GM18498 (cell line): ENCODE results near the gene BICD1.
"Not testable (repeated sequence)": the region's sequence is repeated elsewhere in the genome, so short reads cannot be mapped to it uniquely, and the experiment has no call there.

Experiments
- ATAC-seq: cut with Tn5 transposase; IDR thresholded peaks from one replicate; pipeline ENCODE4 v1.9.1; 2021; ENCODE audit warnings: mild to moderate bottlenecking, moderate library complexity; ENCODE audit not compliant: unreplicated experiment

BICD1 gene

DNA sequence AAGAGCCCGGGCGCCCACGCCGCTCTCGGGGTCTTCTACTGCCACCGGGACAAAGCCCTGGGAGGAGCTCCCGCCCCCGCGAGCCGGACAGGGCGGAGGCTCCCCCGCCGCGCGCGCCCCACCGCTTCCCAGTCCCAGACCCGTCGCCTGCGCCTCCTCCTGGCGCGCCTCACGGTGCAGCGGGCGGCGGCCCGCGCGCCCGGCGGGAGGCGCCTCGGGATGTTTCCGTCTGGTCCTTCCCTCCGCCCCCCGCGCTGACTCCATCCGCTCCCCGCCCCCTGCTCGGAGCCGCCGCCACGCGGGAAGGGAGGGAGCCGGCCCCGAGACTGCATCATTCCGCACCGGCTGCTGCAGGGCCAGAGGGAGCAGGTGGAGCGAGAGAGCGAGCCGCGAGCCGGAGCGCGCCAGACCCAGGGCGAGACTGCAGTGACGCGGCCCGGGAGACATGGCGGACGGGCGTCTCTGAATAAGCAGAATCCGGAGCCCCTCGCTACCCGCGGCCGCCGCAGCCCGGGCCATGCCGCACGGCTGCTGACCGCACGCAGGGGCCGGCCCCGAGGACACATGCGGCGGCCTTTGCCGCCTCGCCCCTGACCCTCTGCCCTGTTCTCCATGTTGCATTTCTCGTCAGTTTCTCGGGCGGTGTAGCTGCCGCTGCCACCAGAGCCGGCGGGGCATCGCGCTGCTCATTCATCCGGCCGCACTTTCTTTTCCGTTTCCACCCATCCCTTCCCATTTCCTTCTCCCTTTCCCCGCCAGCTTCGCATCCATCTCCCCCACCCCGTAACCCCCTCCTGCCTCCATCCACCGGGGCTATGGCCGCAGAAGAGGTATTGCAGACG lies at the start of gene BICD1:
Gene BICD1 (plus strand): TSS at position 331 of the 842 bp plus-strand sequence. CDS start 485 bp downstream, at position 816.
- ATAC-seq = peak; percentile 84

DNA sequence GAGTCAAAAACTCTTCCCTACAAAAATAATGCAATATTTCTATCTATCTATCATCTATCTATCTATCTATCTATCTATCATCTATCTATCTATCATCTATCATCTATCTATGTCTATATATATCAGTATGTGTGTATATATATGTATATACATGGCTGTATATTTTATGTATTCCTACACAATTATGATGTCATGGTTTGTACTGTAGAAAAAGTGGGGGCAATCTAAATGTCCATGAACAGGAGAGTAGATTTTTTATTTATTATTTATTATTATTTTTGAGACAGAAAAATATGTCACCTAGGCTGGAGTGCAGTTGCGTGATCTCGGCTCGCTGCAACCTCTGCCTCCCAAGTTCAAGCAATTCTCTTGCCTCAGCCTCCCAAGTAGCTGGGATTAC lies 45.6 kb upstream of the BICD1 start:
- no peak for ATAC-seq

DNA sequence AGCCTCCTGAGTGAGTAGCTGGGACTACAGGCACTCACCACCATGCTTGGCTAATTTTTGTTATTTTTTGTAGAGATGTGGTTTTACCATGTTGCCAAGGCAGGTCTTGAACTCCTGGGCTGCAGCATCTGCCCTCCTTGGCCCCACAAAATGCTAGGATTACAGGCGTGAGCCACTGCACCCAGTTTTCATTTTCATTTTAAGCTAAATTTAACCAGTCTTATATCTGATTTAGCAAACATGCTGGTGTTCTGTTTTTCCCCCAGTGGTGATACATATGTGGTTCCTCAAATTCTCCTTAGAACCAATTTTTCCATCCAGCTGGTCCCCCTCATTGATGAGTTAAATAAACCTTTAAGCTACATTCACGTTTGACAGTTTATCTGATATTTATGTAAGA lies 43.8 kb upstream of the BICD1 start:
- no peak for ATAC-seq

DNA sequence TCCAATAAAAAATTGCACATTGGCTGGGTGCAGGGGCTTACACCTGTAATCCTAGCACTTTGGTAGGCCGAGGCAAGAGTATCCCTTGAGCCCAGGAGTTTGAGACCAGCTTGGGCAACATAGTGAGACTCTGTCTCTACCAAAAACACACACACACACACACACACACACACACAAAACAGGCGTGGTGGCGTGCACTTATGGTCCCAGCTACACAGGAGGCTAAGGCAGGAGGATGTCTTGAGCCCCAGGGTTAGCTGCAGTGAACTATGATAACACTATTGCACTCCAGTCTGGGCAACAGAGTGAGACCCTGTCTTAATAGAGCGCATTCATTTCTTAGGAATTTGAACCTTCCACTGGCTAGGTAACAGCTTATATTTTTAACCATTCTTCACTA lies 42.9 kb upstream of the BICD1 start:
- ATAC-seq = no peak

DNA sequence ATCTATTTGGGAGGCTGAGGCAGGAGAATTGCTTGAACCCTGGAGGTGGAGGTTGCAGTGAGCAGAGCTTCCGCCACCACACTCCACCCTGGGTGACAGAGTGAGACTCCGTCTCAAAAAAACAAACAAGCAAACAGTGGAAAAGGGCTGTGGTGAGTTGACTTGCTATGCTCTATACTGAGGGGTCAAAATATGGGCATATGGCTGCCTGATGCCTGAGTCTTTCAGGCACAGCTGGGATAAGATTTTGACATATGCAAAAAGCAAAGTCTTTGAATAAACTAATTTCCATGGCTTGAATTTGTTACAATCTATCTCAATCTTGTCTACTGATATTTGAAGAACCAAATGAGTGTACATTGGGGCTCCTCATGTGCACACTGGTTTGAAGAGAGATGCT lies 40.4 kb upstream of the BICD1 start:
- ATAC-seq = no peak

DNA sequence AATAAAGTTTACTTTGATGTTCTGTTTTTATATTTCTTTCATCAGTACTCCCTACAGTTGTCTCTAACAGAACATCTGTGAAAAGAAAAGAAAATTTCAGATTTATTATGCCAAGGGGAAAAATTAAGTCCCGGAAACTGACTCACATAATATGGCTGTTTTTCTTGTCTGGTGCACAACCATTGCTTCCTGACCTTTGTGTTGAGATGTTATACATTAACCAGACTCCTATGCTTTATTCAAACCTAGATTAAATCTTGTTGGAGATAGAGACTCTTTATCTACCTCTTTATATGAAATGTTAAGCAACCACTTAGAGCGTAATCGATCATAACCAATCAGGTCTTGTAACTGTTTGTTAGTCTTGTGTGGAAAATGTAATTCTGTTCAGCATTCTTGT lies 37.6 kb upstream of the BICD1 start:
- no peak for ATAC-seq

DNA sequence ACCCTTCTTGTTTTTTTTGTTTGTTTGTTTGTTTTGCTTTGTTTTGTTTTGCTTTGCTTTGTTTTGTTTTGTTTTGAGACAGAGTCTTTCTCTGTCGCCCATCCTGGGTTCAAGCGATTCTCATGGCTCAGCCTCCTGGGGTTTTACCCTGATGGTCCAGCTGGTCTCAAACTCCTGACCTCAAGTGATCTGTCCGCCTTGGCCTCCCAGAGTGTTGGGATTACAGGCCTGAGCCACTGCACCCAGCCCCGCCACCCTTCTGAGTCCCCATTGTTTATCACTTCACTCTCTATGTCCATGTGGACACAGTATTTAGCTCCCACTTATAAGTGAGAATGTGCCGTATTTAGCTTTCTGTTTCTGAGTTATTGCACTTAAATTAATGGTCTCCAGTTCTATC lies 36.9 kb upstream of the BICD1 start:
- no peak for ATAC-seq

DNA sequence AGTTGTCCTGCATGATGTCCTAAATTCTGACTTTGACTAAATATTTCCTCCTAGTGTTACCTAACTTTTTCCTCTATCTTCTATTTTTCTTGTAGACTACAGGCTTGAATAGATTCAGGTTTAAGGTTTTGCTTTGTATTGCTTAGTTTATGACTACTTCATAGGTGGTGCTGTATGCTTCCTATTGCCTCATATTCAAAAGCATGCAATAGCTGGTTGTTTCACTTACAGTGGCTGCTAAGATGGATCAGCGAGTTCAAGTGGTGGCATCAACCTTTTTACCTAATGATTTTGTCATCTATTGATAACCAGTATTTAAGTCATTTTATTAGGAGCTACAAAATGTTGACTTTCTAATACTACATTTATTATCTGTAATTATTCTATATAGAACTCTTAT lies 36.3 kb upstream of the BICD1 start:
- no peak for ATAC-seq

DNA sequence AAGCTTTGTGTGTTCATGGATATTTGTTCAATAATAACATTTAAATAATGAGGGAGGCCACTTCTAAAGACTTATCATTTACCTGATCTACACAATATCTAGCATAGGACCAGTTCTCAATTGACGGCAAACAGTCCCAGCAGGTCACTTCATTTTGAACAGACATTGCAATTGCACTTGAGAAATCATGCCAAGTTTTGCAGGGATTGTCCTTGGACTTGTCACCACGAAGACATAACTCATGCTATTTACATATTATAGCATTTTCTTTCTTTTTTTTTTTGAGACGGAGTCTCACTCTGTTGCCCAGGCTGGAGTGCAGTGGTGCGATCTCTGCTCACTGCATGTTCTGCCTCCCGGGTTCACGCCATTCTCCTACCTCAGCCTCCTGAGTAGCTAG lies 34.5 kb upstream of the BICD1 start:
- no peak for ATAC-seq

DNA sequence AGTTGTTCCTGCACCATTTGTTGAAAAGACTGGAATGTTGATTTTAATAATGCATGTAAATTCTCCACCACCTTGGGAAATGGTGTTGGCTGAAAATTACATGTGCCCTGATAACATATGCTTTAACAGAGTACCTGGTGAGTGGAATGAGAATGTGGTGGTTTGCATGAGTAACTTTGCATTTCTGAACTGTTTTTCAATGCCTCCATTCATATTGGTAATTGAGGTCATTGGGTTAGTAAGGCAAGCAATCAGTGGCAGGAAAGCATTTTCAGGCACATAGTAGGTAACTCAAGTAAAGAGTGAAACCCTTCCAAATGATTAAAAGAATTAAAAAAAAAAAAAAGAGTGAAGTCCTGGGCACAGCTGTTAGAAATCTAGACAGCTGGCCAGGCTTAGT lies 32.2 kb upstream of the BICD1 start:
- ATAC-seq = no peak

DNA sequence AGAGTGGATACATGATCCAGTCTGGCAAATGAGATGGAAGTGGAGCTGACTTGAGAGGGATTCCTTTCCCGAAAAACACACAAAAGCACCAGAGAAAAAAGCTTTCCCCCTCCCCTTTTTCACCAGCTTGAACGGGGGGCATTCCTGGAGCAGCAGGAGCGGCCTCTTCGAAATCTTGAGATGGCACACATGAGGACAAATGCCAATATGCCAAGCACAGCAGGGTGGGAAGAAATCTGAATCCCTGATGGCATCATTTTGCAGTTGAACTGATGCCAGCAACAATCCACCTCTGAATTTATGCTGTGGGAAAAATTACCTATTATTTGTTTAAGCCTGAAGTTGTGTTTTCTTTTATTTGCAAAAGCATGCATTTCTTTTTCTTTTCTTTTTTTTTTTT lies 29.7 kb upstream of the BICD1 start:
- ATAC-seq = no peak

DNA sequence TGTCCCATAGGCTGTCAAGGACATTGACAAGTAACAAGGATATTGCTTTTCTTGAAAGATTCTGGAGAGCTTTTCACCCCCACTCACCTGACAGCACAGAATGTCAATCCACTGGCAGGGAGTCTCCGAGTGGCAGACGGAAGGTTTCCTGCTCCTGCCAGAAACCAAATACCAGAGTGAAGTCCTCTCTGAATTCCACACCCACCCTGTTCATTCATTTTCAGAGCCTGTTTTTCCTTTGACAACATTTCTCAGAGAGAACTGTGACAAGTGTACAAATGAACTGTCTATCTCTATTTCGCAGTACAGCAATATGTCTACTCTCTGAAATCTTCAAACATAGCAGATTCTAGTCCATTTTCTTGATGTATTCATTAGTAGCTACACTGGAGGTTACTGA lies 26.2 kb upstream of the BICD1 start:
- ATAC-seq = no peak

DNA sequence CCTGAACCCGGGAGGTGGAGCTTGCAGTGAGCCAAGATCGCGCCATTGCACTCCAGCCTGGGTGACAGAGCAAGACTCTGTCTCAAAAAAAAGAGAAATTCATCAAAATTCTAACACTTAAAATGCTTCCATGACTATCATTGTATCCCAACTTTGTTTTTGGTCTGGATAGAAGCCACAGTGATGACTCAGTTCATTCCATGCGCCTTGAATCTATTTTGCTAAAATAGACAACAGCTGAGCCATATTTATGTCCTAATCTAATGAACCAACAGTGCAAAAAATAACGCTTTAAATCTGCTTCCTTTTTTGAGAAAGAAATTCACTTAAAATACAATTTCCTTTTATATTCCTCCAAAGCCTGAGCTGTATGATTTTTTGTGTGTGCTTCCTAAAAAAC lies 23.2 kb upstream of the BICD1 start:
- no peak for ATAC-seq

DNA sequence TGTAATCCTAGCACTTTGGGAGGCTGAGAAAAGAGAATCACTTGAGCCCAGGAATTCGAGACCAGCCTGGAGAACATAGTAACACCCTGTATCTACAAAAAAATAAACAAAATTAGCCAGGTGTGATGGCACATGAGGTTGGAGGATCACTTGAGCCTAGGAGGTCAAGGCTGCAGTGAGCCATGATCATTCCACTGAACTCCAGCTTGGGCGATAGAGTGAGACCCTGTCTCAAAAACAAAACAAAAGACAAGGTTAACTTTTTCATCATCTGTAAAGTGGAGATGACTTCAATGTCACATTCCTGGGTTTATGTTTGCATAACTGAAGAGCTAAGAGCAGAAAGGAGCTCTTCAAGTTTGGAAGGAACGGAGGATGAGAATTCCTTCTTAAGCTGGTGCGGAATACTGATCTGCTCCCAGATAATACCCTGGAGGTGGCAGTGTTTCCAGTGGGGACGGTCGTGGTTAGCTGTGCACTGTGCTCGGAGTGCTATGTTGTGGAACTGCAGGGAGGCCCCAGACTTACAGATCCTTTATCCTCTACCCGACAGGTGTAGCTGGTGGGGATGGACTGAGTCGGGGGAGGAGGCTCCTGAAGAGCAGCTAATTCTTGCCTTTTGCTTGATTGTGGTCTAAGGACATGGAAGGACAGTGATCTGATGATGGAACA lies 22.5 kb upstream of the BICD1 start:
- no peak for ATAC-seq

DNA sequence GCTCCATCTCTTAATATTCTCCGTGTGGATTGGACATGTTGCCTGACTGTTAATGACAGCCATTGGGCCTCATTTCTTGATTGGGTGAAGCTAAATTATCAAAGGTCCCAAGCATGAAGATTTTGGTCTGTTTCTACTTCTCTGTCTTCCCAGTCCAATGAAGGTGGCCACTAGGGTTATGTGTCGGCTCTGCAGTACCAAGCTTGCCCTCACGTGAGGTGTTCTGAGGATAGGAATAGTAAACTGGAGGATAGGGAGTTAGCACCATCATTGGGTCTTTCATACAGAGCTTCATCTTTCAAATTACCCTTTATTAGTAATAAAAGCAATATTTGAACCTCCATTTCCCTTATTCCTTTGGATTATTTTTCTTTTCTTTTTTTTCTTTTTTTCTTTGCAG lies 21.9 kb upstream of the BICD1 start:
- ATAC-seq = no peak

DNA sequence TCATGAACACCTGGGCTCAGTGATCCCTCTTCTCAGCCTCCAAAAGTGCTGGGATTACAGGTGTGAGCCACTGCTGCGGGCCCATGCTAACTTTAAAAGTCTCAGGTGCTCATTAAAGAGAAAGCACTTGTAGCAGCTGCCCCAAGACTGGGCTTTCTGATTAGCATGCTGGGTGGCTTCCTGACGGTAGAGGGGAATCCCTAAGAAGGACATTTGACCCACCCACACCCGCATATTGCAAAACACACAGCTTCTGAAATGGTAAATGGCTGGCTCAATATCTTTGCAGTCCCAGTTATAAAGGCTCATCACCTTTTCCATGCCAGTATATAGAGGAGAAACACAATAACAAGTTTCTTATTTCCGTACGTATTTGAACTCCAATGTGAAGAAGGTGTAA lies 19.3 kb upstream of the BICD1 start:
- no peak for ATAC-seq

DNA sequence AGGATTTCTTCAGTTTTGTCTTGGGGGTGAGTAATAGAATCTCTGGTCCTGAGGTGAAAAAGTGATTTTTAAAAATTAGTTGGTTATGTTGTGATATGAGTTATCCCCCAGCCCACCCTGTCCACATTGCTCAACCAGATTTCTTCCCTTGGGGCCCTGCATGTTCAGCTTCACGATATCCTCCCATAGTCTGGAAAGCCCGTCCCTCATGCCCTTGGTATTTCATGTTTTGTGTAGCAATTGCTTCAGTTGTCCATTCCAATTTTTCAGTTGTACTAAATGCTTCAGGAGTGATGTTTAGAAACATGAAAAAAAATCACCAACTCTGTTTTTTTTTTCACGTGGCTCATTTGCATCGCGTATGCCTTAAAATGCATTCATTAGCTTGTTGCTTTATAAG lies 17.5 kb upstream of the BICD1 start:
- no peak for ATAC-seq

DNA sequence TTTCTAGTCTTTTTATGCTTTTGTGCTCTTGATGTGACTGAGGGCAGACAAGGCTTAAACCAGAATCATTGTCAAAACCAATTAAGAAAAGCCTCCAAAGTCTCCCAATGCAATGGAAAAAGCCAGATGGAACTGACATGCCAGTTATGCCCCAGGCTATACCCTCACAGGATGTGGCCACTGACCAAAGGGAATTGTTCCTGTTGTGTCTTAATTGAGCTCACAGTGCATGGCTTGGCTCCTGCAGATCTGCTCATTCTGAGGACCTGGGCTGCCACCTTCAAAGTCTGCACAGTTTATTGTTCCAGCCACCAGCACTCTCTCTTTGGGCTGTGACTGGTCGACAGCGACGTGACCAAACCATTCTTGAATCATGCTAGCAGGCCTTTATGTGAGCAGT lies 17.1 kb upstream of the BICD1 start:
- no peak for ATAC-seq

DNA sequence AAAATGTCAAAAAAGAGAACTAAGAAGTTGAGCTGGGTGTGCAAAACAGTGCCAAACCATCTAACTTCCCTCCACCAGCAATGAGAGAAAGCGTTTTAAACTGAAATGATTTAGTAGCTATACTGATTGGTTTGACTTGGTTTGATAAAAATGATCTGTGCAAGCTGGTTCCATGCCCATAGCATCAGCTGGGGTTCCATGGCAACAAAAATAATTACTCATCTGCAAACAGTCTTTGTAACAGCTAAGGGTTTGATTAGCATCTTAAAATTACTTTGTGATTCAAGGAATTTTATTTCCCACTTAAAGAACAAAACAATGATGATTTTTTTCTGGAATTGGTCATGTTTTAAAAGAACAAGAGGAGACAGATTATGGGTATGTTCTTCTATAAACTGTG lies 15.0 kb upstream of the BICD1 start:
- no peak for ATAC-seq

DNA sequence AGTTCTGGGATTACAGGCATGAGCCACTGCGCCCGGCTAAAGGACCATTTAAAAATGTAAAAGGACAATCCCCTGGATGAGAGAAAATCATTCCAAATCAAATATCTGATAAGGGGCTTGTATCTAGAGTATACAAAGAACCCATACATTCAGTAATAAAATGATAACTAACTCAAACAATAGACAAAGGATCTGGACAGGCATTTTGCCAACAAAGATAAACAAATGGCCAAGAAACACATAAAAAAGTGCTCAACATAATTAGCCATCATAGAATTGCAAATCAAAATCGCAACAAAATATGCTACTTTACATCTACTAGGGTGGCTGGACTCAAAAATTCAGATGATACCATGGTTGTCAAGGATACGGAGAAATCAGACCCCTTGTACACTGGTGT lies 8.5 kb upstream of the BICD1 start:
- ATAC-seq = no peak

DNA sequence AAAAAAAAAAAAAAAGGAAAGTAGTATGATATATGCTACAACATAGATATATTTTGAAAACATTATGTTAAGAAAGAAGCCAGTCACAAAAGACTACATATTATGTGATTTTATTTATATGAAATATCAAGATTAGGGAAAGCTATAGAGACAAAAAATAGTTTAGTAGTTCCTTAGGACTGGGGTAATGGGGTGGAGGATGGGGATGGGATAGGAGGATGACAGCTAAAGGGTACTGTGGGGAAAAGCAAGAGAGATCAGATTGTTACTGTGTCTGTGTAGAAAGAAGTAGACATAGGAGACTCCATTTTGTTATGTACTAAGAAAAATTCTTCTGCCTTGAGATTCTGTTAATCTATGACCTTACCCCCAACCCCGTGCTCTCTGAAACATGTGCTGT lies 7.4 kb upstream of the BICD1 start:
- ATAC-seq = not testable (repeated sequence)

DNA sequence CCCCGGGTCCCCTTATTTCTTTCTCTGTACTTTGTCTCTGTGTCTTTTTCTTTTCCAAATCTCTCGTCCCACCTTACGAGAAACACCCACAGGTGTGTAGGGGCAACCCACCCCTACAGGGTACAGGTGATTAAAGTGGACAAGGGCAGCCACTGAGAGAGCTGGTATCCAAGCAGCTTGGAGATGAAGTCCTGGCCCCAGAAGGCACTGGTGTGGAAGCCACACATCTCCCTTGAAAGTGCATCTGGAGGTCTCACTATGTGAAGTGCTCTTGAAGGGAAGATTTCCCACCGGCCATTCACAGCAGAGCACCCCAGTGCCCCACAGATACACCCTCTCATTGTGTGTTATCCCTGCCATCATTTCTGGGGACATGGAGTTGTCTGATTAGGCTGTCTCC lies 6.3 kb upstream of the BICD1 start:
- no peak for ATAC-seq

DNA sequence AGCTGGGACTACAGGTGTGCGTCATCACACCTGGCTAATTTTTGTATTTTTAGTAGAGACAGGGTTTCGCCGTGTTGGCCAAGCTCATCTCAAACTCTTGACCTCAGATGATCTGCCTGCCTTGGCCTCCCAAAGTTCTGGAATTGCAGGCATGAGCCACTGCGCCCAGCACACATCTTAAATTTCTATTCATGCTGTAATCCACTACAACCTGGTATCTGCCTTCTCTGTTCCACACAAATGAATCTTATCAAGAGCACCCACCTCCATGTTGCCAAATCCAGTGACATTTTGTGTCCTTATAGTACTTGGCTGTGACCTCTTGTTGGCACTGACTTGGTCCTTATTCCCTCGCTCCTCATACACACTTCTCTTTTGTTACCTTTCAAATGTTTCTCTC lies 5.8 kb upstream of the BICD1 start:
- no peak for ATAC-seq
